H9 (cell line): ENCODE data around the gene PLXNA4. TPM values are rescaled to one million over a fixed set of nuclear protein-coding genes. Genes with fewer than 3 reads are reported as not detected.

Source experiments
- DNase-seq: peaks from one replicate; pipeline ENCODE4 v3.0.0-alpha.2; 2017
- H2AFZ ChIP-seq: one replicate; pipeline ENCODE4 v1.6.1; 2013; ENCODE audit warnings: mild to moderate bottlenecking, low read length, control low read depth, moderate library complexity
- H2AK5ac ChIP-seq: 2 replicates; pipeline ENCODE4 v1.6.1; 2013; ENCODE audit warnings: low read length, control low read depth, mixed read lengths; ENCODE audit not compliant: insufficient read length
- H2BK120ac ChIP-seq: one replicate; pipeline ENCODE4 v1.6.1; 2013; ENCODE audit warnings: low read depth, mild to moderate bottlenecking, low read length, control low read depth, inconsistent platforms; ENCODE audit not compliant: poor library complexity, severe bottlenecking
- H2BK12ac ChIP-seq: 2 replicates; pipeline ENCODE4 v1.6.1; 2013; ENCODE audit warnings: low read length, control low read depth, mixed read lengths, low read depth; ENCODE audit not compliant: insufficient read length
- H2BK15ac ChIP-seq: 2 replicates; pipeline ENCODE4 v1.6.1; 2013; ENCODE audit warnings: low read depth, low read length, control low read depth
- H2BK20ac ChIP-seq: one replicate; pipeline ENCODE4 v1.6.1; 2013; ENCODE audit warnings: low read depth, mild to moderate bottlenecking, low read length, control low read depth, inconsistent platforms; ENCODE audit not compliant: poor library complexity, severe bottlenecking
- H2BK5ac ChIP-seq: 2 replicates; pipeline ENCODE4 v1.6.1; 2013; ENCODE audit warnings: low read length, control low read depth, mixed read lengths; ENCODE audit not compliant: insufficient read length
- H3K14ac ChIP-seq: 2 replicates; pipeline ENCODE4 v1.6.1; 2013; ENCODE audit warnings: low read length, control low read depth; ENCODE audit not compliant: insufficient read depth
- H3K18ac ChIP-seq: 2 replicates; pipeline ENCODE4 v1.6.1; 2013; ENCODE audit warnings: low read depth, mild to moderate bottlenecking, mixed read lengths, low read length, control low read depth; ENCODE audit not compliant: insufficient read length
- H3K23ac ChIP-seq: 2 replicates; pipeline ENCODE4 v1.6.1; 2013; ENCODE audit warnings: low read length, control low read depth, mixed read lengths, low read depth; ENCODE audit not compliant: insufficient read length
- H3K23me2 ChIP-seq: 2 replicates; pipeline ENCODE4 v1.6.1; 2013; ENCODE audit warnings: low read depth, mild to moderate bottlenecking, mixed read lengths, low read length, control low read depth; ENCODE audit not compliant: insufficient read length, poor library complexity, severe bottlenecking
- H3K27ac ChIP-seq: 2 replicates; pipeline ENCODE4 v1.5.1; 2013; ENCODE audit warnings: low read length, control low read depth, mixed read lengths, low read depth; ENCODE audit not compliant: insufficient read length
- H3K27me3 ChIP-seq: 2 replicates; pipeline ENCODE4 v1.6.1; 2013; ENCODE audit warnings: low read length, control low read depth, inconsistent platforms; ENCODE audit not compliant: insufficient read depth
- H3K4ac ChIP-seq: 2 replicates; pipeline ENCODE4 v1.6.1; 2013; ENCODE audit warnings: low read depth, mild to moderate bottlenecking, control low read depth, inconsistent platforms, low read length, moderate library complexity
- H3K4me1 ChIP-seq: 2 replicates; pipeline ENCODE4 v1.6.1; 2013; ENCODE audit warnings: low read length, control low read depth, inconsistent platforms; ENCODE audit not compliant: insufficient read depth
- H3K4me2 ChIP-seq: 2 replicates; pipeline ENCODE4 v1.6.1; 2013; ENCODE audit warnings: low read length, control low read depth, mixed read lengths; ENCODE audit not compliant: insufficient read length, insufficient read depth
- H3K56ac ChIP-seq: 2 replicates; pipeline ENCODE4 v1.6.1; 2013; ENCODE audit warnings: low read depth, mild to moderate bottlenecking, mixed read lengths, low read length, control low read depth; ENCODE audit not compliant: insufficient read length
- H3K79me1 ChIP-seq: 2 replicates; pipeline ENCODE4 v1.6.1; 2013; ENCODE audit warnings: low read depth, mild to moderate bottlenecking, moderate library complexity, low read length, control low read depth, inconsistent platforms; ENCODE audit not compliant: insufficient read depth, poor library complexity, severe bottlenecking
- H3K79me2 ChIP-seq: 2 replicates; pipeline ENCODE4 v1.6.1; 2013; ENCODE audit warnings: low read length, control low read depth, inconsistent platforms; ENCODE audit not compliant: insufficient read depth
- H3K9ac ChIP-seq: 2 replicates; pipeline ENCODE4 v1.6.1; 2013; ENCODE audit warnings: low read length, control low read depth, mixed read lengths; ENCODE audit not compliant: insufficient read length; ENCODE audit errors: extremely low read depth
- H3K9me3 ChIP-seq: one replicate; pipeline ENCODE4 v1.6.1; 2013; ENCODE audit warnings: low read depth, low read length, inconsistent platforms; ENCODE audit not compliant: control insufficient read depth
- H3T11ph ChIP-seq: one replicate; pipeline ENCODE4 v1.6.1; 2013; ENCODE audit warnings: mild to moderate bottlenecking, low read length, control low read depth, inconsistent platforms
- H4K20me1 ChIP-seq: one replicate; pipeline ENCODE4 v1.6.1; 2013; ENCODE audit not compliant: control insufficient read depth, insufficient read length, insufficient read depth
- H4K5ac ChIP-seq: 2 replicates; pipeline ENCODE4 v1.6.1; 2013; ENCODE audit warnings: low read depth, mild to moderate bottlenecking, mixed read lengths, low read length, control low read depth; ENCODE audit not compliant: insufficient read length
- H4K8ac ChIP-seq: replicated peaks from 2 replicates; pipeline ENCODE4 v1.6.1; 2013; ENCODE audit warnings: low read length, control low read depth, mixed read lengths, low read depth; ENCODE audit not compliant: insufficient read length
- H4K91ac ChIP-seq: 2 replicates; pipeline ENCODE4 v1.6.1; 2013; ENCODE audit warnings: low read depth, mild to moderate bottlenecking, moderate library complexity, mixed read lengths, low read length, control low read depth; ENCODE audit not compliant: insufficient read length
- H3K27ac Mint-ChIP-seq, 3 experiments: 2 replicates in 2 of 3; 3 replicates in 1 of 3; pipeline ENCODE4 v1.8.0; 2020 to 2021; ENCODE audit warnings: mixed read lengths in 3 of 3, mild to moderate bottlenecking in 1 of 3, moderate library complexity in 1 of 3
- H3K27me3 Mint-ChIP-seq: 2 replicates; pipeline ENCODE4 v1.8.0; 2021; ENCODE audit warnings: low read depth, mild to moderate bottlenecking, moderate library complexity, mixed read lengths
- H3K36me3 Mint-ChIP-seq, 3 experiments: 2 replicates in 2 of 3; 3 replicates in 1 of 3; pipeline ENCODE4 v1.8.0; 2020 to 2021; ENCODE audit warnings: low read depth in 3 of 3, mixed read lengths in 3 of 3; ENCODE audit not compliant: insufficient read depth in 1 of 3
- H3K4me1 Mint-ChIP-seq, 2 experiments: 2 replicates each; pipeline ENCODE4 v1.8.0; 2020; ENCODE audit warnings: mixed read lengths in 2 of 2
- H3K4me3 Mint-ChIP-seq, 2 experiments: 2 replicates in 1 of 2; 3 replicates in 1 of 2; pipeline ENCODE4 v1.8.0; 2020 to 2021; ENCODE audit warnings: mild to moderate bottlenecking in 2 of 2, mixed read lengths in 2 of 2, moderate library complexity in 1 of 2
- H3K9me3 Mint-ChIP-seq, 2 experiments: 2 replicates in 1 of 2; 3 replicates in 1 of 2; pipeline ENCODE4 v1.8.0; 2020; ENCODE audit warnings: mild to moderate bottlenecking in 2 of 2, mixed read lengths in 2 of 2, moderate library complexity in 1 of 2
- WGBS: extraction: QIAGEN DNeasy Blood & Tissue Kit; methylation state at CpG from one replicate; pipeline ENCODE4 v1.1.7; 2013; ENCODE audit warnings: missing lambda C conversion rate, low lambda C conversion rate, mixed read lengths; ENCODE audit not compliant: insufficient read length; ENCODE audit errors: extremely low coverage; 5-methylcytosine and 5-hydroxymethylcytosine counted together
- total RNA-seq: library from RNA; stranded (reverse); gene quantifications from 2 replicates; pipeline ENCODE4 v1.2.1, GENCODE V29; 2021
- TF ChIP-seq, protein P1 (sequence below): fragments of 200-600 bp; sonication (generic); conservative IDR thresholded peaks from 3 replicates; pipeline ENCODE4 v1.8.0; 2021; ENCODE audit warnings: antibody characterized with exemption, mild to moderate bottlenecking

Gene PLXNA4
- total RNA-seq, 1 experiment from 2014 or later, result 0.35 TPM

DNA sequence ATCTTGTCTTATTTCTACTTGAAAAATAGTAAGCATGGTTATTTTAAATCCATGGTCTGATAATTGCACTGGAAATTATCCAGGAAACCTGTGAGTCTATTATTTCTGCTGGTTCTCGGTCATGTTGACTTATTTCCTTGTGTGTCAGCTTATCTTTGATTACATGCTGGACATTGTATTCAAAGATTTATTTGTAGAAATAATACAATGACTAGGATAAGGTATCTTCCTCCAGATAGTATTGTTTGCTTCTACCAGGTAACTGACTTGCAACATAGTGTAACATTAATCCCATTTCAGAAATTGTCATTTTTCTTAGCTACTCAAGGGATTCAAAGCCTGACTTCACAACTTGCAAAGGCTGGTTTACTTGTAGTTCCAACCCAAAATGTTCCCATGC lies 33.4 kb downstream of the PLXNA4 start:
- Mint-ChIP-seq H3K36me3 (peaks cover 0 to 3% (median 0%) of the 10 kb centered on the region in 3 experiments; a peak in 2 of 7 replicates), H3K9me3 (peaks cover 0 to 2% of the 10 kb centered on the region in 2 experiments; a peak in 1 of 5 replicates), H3K4me3 (no peak overlapping the region), H3K4me1 (peaks cover 55 to 60% of the 10 kb centered on the region in 2 experiments), H3K27ac (no peak overlapping the region), H3K27me3 (peaks cover 59% of the 10 kb centered on the region)
- no peak overlapping the region for H2AK5ac ChIP-seq
- H2BK15ac ChIP-seq, result no peak overlapping the region
- H3K23ac ChIP-seq, result no peak overlapping the region
- no peaks in the 10 kb centered on the region for H3K23me2 ChIP-seq
- no peak overlapping the region for H3K4me2 ChIP-seq
- H3K9me3 ChIP-seq, result no peaks in the 10 kb centered on the region
- H2BK5ac ChIP-seq, result no peak overlapping the region
- no peak overlapping the region for H2BK12ac ChIP-seq
- H3T11ph ChIP-seq, result no peak overlapping the region
- peaks cover 7% of the 10 kb centered on the region; the same call in 1 of the 2 replicates for H3K4me1 ChIP-seq
- DNase-seq, result no peak
- H4K91ac ChIP-seq, result no peak overlapping the region
- H4K5ac ChIP-seq, result no peak overlapping the region
- H3K27me3 ChIP-seq, result no peaks in the 10 kb centered on the region; the same call in 1 of the 2 replicates
- H2BK120ac ChIP-seq, result no peak overlapping the region
- H3K79me1 ChIP-seq, result no peaks in the 10 kb centered on the region
- no peak overlapping the region for H2AFZ ChIP-seq
- no peak overlapping the region for H3K14ac ChIP-seq
- WGBS, result no CpG with 5 or more reads among the region's 1 CpG
- H3K56ac ChIP-seq, result no peak overlapping the region
- H3K4ac ChIP-seq, result no peak overlapping the region
- no peak overlapping the region for H3K27ac ChIP-seq
- no peak overlapping the region for H3K18ac ChIP-seq
- TF ChIP-seq, protein P1, sequence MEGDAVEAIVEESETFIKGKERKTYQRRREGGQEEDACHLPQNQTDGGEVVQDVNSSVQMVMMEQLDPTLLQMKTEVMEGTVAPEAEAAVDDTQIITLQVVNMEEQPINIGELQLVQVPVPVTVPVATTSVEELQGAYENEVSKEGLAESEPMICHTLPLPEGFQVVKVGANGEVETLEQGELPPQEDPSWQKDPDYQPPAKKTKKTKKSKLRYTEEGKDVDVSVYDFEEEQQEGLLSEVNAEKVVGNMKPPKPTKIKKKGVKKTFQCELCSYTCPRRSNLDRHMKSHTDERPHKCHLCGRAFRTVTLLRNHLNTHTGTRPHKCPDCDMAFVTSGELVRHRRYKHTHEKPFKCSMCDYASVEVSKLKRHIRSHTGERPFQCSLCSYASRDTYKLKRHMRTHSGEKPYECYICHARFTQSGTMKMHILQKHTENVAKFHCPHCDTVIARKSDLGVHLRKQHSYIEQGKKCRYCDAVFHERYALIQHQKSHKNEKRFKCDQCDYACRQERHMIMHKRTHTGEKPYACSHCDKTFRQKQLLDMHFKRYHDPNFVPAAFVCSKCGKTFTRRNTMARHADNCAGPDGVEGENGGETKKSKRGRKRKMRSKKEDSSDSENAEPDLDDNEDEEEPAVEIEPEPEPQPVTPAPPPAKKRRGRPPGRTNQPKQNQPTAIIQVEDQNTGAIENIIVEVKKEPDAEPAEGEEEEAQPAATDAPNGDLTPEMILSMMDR, result no peak
- no peak overlapping the region for H3K9ac ChIP-seq
- H4K20me1 ChIP-seq, result no peaks in the 10 kb centered on the region
- no peak overlapping the region for H4K8ac ChIP-seq
- H3K79me2 ChIP-seq, result no peaks in the 10 kb centered on the region
- H2BK20ac ChIP-seq, result no peak overlapping the region
